Hepatocyte (in vitro differentiated cells): Measurements from ENCODE around the gene TBCK. TPM values are rescaled to one million over a fixed set of nuclear protein-coding genes. Genes with fewer than 3 reads are reported as not detected.

Source experiments
- DNase-seq: peaks from one replicate; pipeline ENCODE4 v3.0.0-alpha.2; 2016; ENCODE audit warnings: low spot score
- H2AFZ ChIP-seq: fragments of 200-600 bp; sonication (generic); 2 replicates; pipeline ENCODE4 v1.6.0; 2016; ENCODE audit warnings: antibody characterized with exemption, mild to moderate bottlenecking
- H3K27ac ChIP-seq: fragments of 200-600 bp; sonication (generic); 2 replicates; pipeline ENCODE4 v1.5.1; 2016; ENCODE audit warnings: mild to moderate bottlenecking
- H3K27me3 ChIP-seq: fragments of 200-600 bp; sonication (generic); 2 replicates; pipeline ENCODE4 v1.6.1; 2016
- H3K36me3 ChIP-seq: fragments of 200-600 bp; sonication (generic); replicated peaks from 2 replicates; pipeline ENCODE4 v1.5.1; 2016; ENCODE audit warnings: low read depth; ENCODE audit not compliant: insufficient read depth
- H3K4me1 ChIP-seq: fragments of 200-600 bp; sonication (generic); 2 replicates; pipeline ENCODE4 v1.5.1; 2016; ENCODE audit warnings: mild to moderate bottlenecking, moderate library complexity; ENCODE audit not compliant: insufficient read depth
- H3K4me2 ChIP-seq: fragments of 200-600 bp; sonication (generic); 2 replicates; pipeline ENCODE4 v1.6.0; 2016
- H3K4me3 ChIP-seq: fragments of 200-600 bp; sonication (generic); 2 replicates; pipeline ENCODE4 v1.5.1; 2016; ENCODE audit warnings: mild to moderate bottlenecking
- H3K79me2 ChIP-seq: fragments of 200-600 bp; sonication (generic); 2 replicates; pipeline ENCODE4 v1.6.0; 2017; ENCODE audit warnings: mild to moderate bottlenecking
- H3K9me2 ChIP-seq: fragments of 200-600 bp; sonication (generic); replicated peaks from 2 replicates; pipeline ENCODE4 v1.6.0; 2017; ENCODE audit warnings: mild to moderate bottlenecking; ENCODE audit not compliant: insufficient read depth
- H3K9me3 ChIP-seq: fragments of 200-600 bp; sonication (generic); 2 replicates; pipeline ENCODE4 v1.5.1; 2016; ENCODE audit warnings: low read depth, mild to moderate bottlenecking
- H4K20me1 ChIP-seq: fragments of 200-600 bp; sonication (generic); 2 replicates; pipeline ENCODE4 v1.6.0; 2016; ENCODE audit warnings: mild to moderate bottlenecking; ENCODE audit not compliant: insufficient read depth, poor library complexity, severe bottlenecking
- EZH2 ChIP-seq: fragments of 200-600 bp; sonication (generic); IDR thresholded peaks from 2 replicates; pipeline ENCODE4 v1.6.1; 2016; ENCODE audit warnings: antibody characterized with exemption, mild to moderate bottlenecking, borderline replicate concordance
- EZH2phosphoT487 ChIP-seq: fragments of 200-600 bp; sonication (generic); IDR thresholded peaks from one replicate; pipeline ENCODE4 v1.6.1; 2018; ENCODE audit warnings: antibody characterized with exemption, mild to moderate bottlenecking, low read depth, moderate library complexity; ENCODE audit not compliant: unreplicated experiment, severe bottlenecking
- WGBS: methylation state at CpG from one replicate; pipeline ENCODE4 v1.1.6; 2016; ENCODE audit warnings: low lambda C conversion rate; ENCODE audit errors: missing lambda C conversion rate; 5-methylcytosine and 5-hydroxymethylcytosine counted together
- polyA plus RNA-seq: library from polyadenylated mRNA; unstranded; fragments of >200 nt; fragmentation: Nextera tagmentation; extraction: Ambion mirVana; gene quantifications from 2 replicates; pipeline ENCODE4 v1.2.1, GENCODE V29; 2016
- total RNA-seq: library from RNA; depleted of rRNA; stranded (reverse); fragments of >200 nt; gene quantifications from 2 replicates; pipeline ENCODE4 v1.2.3, GENCODE V29; 2014
- TF ChIP-seq, protein P1 (sequence below): fragments of 200-600 bp; sonication (generic); IDR thresholded peaks from 2 replicates; pipeline ENCODE4 v1.5.1; 2016; ENCODE audit warnings: antibody characterized with exemption, mild to moderate bottlenecking; ENCODE audit not compliant: poor library complexity

The TBCK gene
- total and polyA plus RNA-seq, 2 experiments from 2014 or later: 19.8 to 49.7 TPM

DNA sequence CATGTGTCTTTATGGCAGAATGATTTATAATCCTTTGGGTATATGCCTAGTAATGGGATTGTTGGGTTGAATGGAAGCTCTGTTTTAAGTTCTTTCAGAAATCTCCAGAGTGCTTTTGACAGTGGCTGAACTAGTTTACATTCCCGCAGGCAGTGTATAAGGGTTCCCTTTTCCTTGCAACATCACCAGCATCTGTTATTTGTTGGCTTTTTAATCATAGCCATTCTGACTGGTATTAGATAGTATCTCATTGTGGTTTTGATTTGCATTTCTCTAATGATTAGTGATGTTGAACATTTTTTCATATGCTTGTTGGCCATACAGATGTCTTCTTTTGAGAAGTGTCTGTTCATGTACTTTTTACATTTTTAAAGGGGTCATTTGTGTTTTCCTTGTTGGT, 129.8 kb downstream of the TBCK start:
- TF ChIP-seq EZH2: no peak
- TF ChIP-seq, protein P1, sequence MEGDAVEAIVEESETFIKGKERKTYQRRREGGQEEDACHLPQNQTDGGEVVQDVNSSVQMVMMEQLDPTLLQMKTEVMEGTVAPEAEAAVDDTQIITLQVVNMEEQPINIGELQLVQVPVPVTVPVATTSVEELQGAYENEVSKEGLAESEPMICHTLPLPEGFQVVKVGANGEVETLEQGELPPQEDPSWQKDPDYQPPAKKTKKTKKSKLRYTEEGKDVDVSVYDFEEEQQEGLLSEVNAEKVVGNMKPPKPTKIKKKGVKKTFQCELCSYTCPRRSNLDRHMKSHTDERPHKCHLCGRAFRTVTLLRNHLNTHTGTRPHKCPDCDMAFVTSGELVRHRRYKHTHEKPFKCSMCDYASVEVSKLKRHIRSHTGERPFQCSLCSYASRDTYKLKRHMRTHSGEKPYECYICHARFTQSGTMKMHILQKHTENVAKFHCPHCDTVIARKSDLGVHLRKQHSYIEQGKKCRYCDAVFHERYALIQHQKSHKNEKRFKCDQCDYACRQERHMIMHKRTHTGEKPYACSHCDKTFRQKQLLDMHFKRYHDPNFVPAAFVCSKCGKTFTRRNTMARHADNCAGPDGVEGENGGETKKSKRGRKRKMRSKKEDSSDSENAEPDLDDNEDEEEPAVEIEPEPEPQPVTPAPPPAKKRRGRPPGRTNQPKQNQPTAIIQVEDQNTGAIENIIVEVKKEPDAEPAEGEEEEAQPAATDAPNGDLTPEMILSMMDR: no peak
- TF ChIP-seq EZH2phosphoT487: no peak
- no peaks in the 10 kb centered on the region for H3K4me1 ChIP-seq
- 97% methylated on average over 1 of the region's 1 CpG for WGBS
- no peaks in the 10 kb centered on the region for H3K9me3 ChIP-seq
- no peak overlapping the region for H3K4me2 ChIP-seq
- H3K27ac ChIP-seq: no peak overlapping the region
- H3K9me2 ChIP-seq: no peaks in the 10 kb centered on the region
- no peaks in the 10 kb centered on the region for H4K20me1 ChIP-seq
- H2AFZ ChIP-seq: no peak overlapping the region
- no peaks in the 10 kb centered on the region for H3K79me2 ChIP-seq
- no peak overlapping the region for H3K4me3 ChIP-seq
- H3K36me3 ChIP-seq: no peaks in the 10 kb centered on the region
- DNase-seq: no peak
- H3K27me3 ChIP-seq: no peaks in the 10 kb centered on the region

- H3K27ac ChIP-seq: no peak overlapping the region
- no peak overlapping the region for H2AFZ ChIP-seq
- no peak overlapping the region for H3K4me2 ChIP-seq
- no peaks in the 10 kb centered on the region for H4K20me1 ChIP-seq
- no peaks in the 10 kb centered on the region for H3K9me3 ChIP-seq
- no peaks in the 10 kb centered on the region for H3K4me1 ChIP-seq
- DNase-seq: no peak
- no peaks in the 10 kb centered on the region for H3K27me3 ChIP-seq
- no peaks in the 10 kb centered on the region for H3K9me2 ChIP-seq
- TF ChIP-seq EZH2phosphoT487 (no peak), EZH2 (no peak)
- TF ChIP-seq, protein P1: no peak
- H3K79me2 ChIP-seq: no peaks in the 10 kb centered on the region
- no peak overlapping the region for H3K4me3 ChIP-seq
- H3K36me3 ChIP-seq: no peaks in the 10 kb centered on the region
Observed at GRCh38 chr4:106183551-106183950, 132.5 kb downstream of the TBCK start.

- H3K4me3 ChIP-seq: no peak overlapping the region
- no peak overlapping the region for H2AFZ ChIP-seq
- no peaks in the 10 kb centered on the region for H3K27me3 ChIP-seq
- H3K79me2 ChIP-seq: no peaks in the 10 kb centered on the region
- H3K36me3 ChIP-seq: no peaks in the 10 kb centered on the region
- H3K4me1 ChIP-seq: no peaks in the 10 kb centered on the region
- no peak for TF ChIP-seq EZH2phosphoT487
- TF ChIP-seq, protein P1: no peak
- TF ChIP-seq EZH2: no peak
- no peaks in the 10 kb centered on the region for H3K9me3 ChIP-seq
- no peaks in the 10 kb centered on the region for H4K20me1 ChIP-seq
- H3K4me2 ChIP-seq: no peak overlapping the region
- H3K27ac ChIP-seq: no peak overlapping the region
- DNase-seq: no peak
- no peaks in the 10 kb centered on the region for H3K9me2 ChIP-seq
Observed at GRCh38 chr4:106172861-106173260, 143.1 kb downstream of the TBCK start.

- TF ChIP-seq, protein P1: no peak
- no peak for TF ChIP-seq EZH2phosphoT487
- TF ChIP-seq EZH2: no peak
- no peak for DNase-seq
- 56% methylated on average over 1 of the region's 1 CpG for WGBS
- Histone ChIP-seq H3K36me3 (no peaks in the 10 kb centered on the region), H3K9me3 (no peaks in the 10 kb centered on the region), H4K20me1 (no peaks in the 10 kb centered on the region), H3K9me2 (no peaks in the 10 kb centered on the region), H2AFZ (no peak overlapping the region), H3K79me2 (no peaks in the 10 kb centered on the region), H3K27ac (peak overlapping the region; percentile 10), H3K4me3 (no peak overlapping the region), H3K4me2 (peak overlapping the region; percentile 1), H3K4me1 (no peaks in the 10 kb centered on the region), H3K27me3 (no peaks in the 10 kb centered on the region)
Observed at GRCh38 chr4:106165351-106166010, 150.5 kb downstream of the TBCK start.
